ENCODE measurements around the gene ARCN1. TPM values are rescaled to one million over a fixed set of nuclear protein-coding genes. Genes with fewer than 3 reads are reported as not detected.

ARCN1 gene
- total RNA-seq, 2 donors from 2014 or later, result 103 to 111 TPM

- no peak for DNase-seq (ENCODE audit: low spot score)
- Histone ChIP-seq H3K27me3 (no peaks in the 10 kb centered on the region), H3K4me3 (no peak overlapping the region), H3K27ac (peak overlapping the region; percentile 89 to 90), H3K4me1 (peaks cover 0 to 85% of the 10 kb centered on the region in 2 donors), H3K9me3 (no peaks in the 10 kb centered on the region), H3K36me3 (peaks cover 41% of the 10 kb centered on the region)
- TF ChIP-seq CTCF (IDR thresholded peaks at IDR 0.05), result no peak
Observed at GRCh38 chr11:118612378-118612777, 40.2 kb downstream of the ARCN1 start.

DNA sequence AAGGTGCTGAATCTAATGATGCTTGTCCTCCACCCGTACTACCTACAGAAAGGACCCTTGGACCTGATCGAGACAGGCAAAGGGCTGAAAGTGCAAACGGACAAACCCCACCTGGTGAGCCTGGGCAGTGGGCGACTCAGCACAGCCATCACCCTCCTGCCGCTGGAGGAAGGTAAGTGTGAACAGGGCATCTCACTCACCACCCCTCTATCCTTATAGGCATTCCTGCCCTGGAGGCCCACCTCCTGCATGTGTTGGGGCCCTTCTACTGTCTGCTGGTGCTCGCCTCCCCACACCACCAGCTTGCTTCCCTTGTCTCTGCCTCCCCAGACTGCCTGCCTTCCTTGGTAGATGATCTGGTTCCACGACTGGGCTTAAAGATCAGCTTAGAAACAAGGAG is 42.3 kb downstream of the ARCN1 start:
- no peak for DNase-seq (ENCODE audit: low spot score)
- TF ChIP-seq CTCF (IDR thresholded peaks at IDR 0.05), result no peak
- Histone ChIP-seq H3K4me1 (peaks cover 0 to 94% of the 10 kb centered on the region in 2 donors), H3K4me3 (no peak overlapping the region), H3K36me3 (peaks cover 48% of the 10 kb centered on the region), H3K27me3 (no peaks in the 10 kb centered on the region), H3K27ac (no peak overlapping the region), H3K9me3 (no peaks in the 10 kb centered on the region)

GRCh38 chr11:118615282-118615975 is 43.2 kb downstream of the ARCN1 start:
- Histone ChIP-seq H3K36me3 (peaks cover 52% of the 10 kb centered on the region), H3K4me1 (peaks cover 0 to 93% of the 10 kb centered on the region in 2 donors), H3K27ac (peak overlapping the region in 1 of 2 donors; percentile 87), H3K27me3 (no peaks in the 10 kb centered on the region), H3K4me3 (no peak overlapping the region), H3K9me3 (no peaks in the 10 kb centered on the region)
- TF ChIP-seq CTCF (IDR thresholded peaks at IDR 0.05), result no peak
- no peak for DNase-seq (ENCODE audit: low spot score)

DNA sequence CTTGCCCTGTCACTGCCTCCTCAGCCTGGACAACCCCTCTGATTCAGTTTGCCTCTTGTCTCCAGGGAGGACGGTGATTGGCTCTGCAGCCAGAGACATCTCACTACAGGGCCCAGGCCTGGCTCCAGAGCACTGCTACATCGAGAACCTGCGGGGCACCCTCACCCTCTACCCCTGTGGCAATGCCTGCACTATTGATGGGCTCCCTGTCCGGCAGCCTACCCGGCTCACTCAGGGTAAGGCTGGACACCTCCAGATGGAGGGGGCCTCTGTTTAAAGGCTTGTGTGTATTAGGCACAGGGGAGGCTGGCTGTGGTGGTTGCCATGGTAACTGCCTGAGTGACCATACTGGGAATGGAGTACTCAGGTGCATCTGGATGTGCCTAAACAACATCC is 43.8 kb downstream of the ARCN1 start:
- no peak for TF ChIP-seq CTCF (IDR thresholded peaks at IDR 0.05)
- Histone ChIP-seq H3K27me3 (no peaks in the 10 kb centered on the region), H3K36me3 (peaks cover 52% of the 10 kb centered on the region), H3K27ac (peak overlapping the region in 1 of 2 donors; percentile 87), H3K4me3 (no peak overlapping the region), H3K4me1 (peaks cover 0 to 93% of the 10 kb centered on the region in 2 donors), H3K9me3 (no peaks in the 10 kb centered on the region)
- no peak for DNase-seq (ENCODE audit: low spot score)

- peaks cover 50% of the 10 kb centered on the region for H3K36me3 ChIP-seq
- DNase-seq (ENCODE audit: low spot score), result peak; percentile 94
- no peaks in the 10 kb centered on the region for H3K9me3 ChIP-seq
- H3K27me3 ChIP-seq, result no peaks in the 10 kb centered on the region
- no peak overlapping the region for H3K4me3 ChIP-seq
- peak overlapping the region; percentile 87 to 93 for H3K27ac ChIP-seq
- H3K4me1 ChIP-seq, result peaks cover 0 to 96% of the 10 kb centered on the region in 2 donors
- no peak for TF ChIP-seq CTCF (IDR thresholded peaks at IDR 0.05)
Observed at GRCh38 chr11:118618115-118618990, 46.1 kb downstream of the ARCN1 start.

Measured in right atrium auricular region (tissue), 2 donors.